Liver (tissue), 9 donors: Measurements from ENCODE around the gene CACNB1. TPM values are rescaled to one million over a fixed set of nuclear protein-coding genes. Genes with fewer than 3 reads are reported as not detected.

Experiments used
- DNase-seq: peaks from one replicate; pipeline ENCODE4 v3.0.0-alpha.2; 2017; ENCODE audit warnings: low spot score
- H3K27ac ChIP-seq, 2 donors: one replicate each; pipeline ENCODE4 v1.7.0; 2013; ENCODE audit warnings: inconsistent platforms in 2 of 2, low read length in 2 of 2, control low read depth in 1 of 2, low read depth in 1 of 2, mild to moderate bottlenecking in 1 of 2
- H3K27me3 ChIP-seq, 4 donors: one replicate each; pipeline versions ENCODE4 v1.6.1 to v1.7.0; 2013; ENCODE audit warnings: low read length in 3 of 4, inconsistent platforms in 1 of 4, mild to moderate bottlenecking in 1 of 4, moderate library complexity in 1 of 4; ENCODE audit not compliant: control insufficient read depth in 4 of 4, insufficient read depth in 4 of 4
- H3K36me3 ChIP-seq, 4 donors: one replicate each; pipeline versions ENCODE4 v1.6.1 to v1.7.0; 2013; ENCODE audit warnings: low read length in 3 of 4, mild to moderate bottlenecking in 3 of 4, low read depth in 1 of 4, moderate library complexity in 1 of 4; ENCODE audit not compliant: control insufficient read depth in 4 of 4, insufficient read depth in 3 of 4
- H3K4me1 ChIP-seq, 4 donors: one replicate each; pipeline versions ENCODE4 v1.6.1 to v1.7.0; 2013; ENCODE audit warnings: low read length in 3 of 4, mild to moderate bottlenecking in 3 of 4, moderate library complexity in 1 of 4; ENCODE audit not compliant: control insufficient read depth in 4 of 4, insufficient read depth in 4 of 4
- H3K4me3 ChIP-seq, 3 donors: one replicate each; pipeline versions ENCODE4 v1.6.1 to v1.7.0; 2013; ENCODE audit warnings: low read length in 3 of 3, control low read depth in 1 of 3, low read depth in 1 of 3, mild to moderate bottlenecking in 1 of 3
- H3K9ac ChIP-seq, 2 donors: one replicate each; pipeline ENCODE4 v1.7.0; 2013; ENCODE audit warnings: low read length in 2 of 2, mild to moderate bottlenecking in 2 of 2, moderate library complexity in 2 of 2, control low read depth in 1 of 2, low read depth in 1 of 2
- H3K9me3 ChIP-seq, 4 donors: one replicate each; pipeline versions ENCODE4 v1.6.1 to v1.7.0; 2013; ENCODE audit warnings: low read length in 3 of 4; ENCODE audit not compliant: control insufficient read depth in 4 of 4
- ATF3 ChIP-seq: IDR thresholded peaks from 2 replicates; pipeline ENCODE4 v1.6.1; 2016; ENCODE audit warnings: antibody characterized with exemption
- EGR1 ChIP-seq, 2 donors: IDR thresholded peaks; 2 replicates each; pipeline ENCODE4 v1.6.1; 2016 to 2018; ENCODE audit warnings: antibody characterized with exemption in 2 of 2, low read depth in 2 of 2
- GABPA ChIP-seq, 2 donors: IDR thresholded peaks in 1 of 2; conservative IDR thresholded peaks in 1 of 2; 2 replicates each; pipeline ENCODE4 v1.6.1; 2016; ENCODE audit warnings: antibody characterized with exemption in 2 of 2, mild to moderate bottlenecking in 1 of 2, moderate library complexity in 1 of 2
- HNF4A ChIP-seq, 2 donors: conservative IDR thresholded peaks; 2 replicates each; pipeline ENCODE4 v1.6.1; 2016; ENCODE audit warnings: antibody characterized with exemption in 2 of 2, mild to moderate bottlenecking in 2 of 2
- HNF4G ChIP-seq: IDR thresholded peaks from 2 replicates; pipeline ENCODE4 v1.6.1; 2016; ENCODE audit warnings: antibody characterized with exemption
- JUND ChIP-seq, 2 donors: IDR thresholded peaks; 2 replicates each; pipeline ENCODE4 v1.6.1; 2016; ENCODE audit warnings: antibody characterized with exemption in 2 of 2
- MAX ChIP-seq: IDR thresholded peaks from 2 replicates; pipeline ENCODE4 v1.6.1; 2016; ENCODE audit warnings: antibody characterized with exemption
- NR2F2 ChIP-seq: IDR thresholded peaks from 2 replicates; pipeline ENCODE4 v1.6.1; 2016; ENCODE audit warnings: antibody characterized with exemption
- RAD21 ChIP-seq, 2 donors: IDR thresholded peaks; 2 replicates each; pipeline ENCODE4 v1.6.1; 2016; ENCODE audit warnings: antibody characterized with exemption in 2 of 2, mild to moderate bottlenecking in 2 of 2
- REST ChIP-seq: IDR thresholded peaks from 2 replicates; pipeline ENCODE4 v1.6.1; 2016; ENCODE audit warnings: antibody characterized with exemption, mild to moderate bottlenecking
- RXRA ChIP-seq, 2 donors: IDR thresholded peaks; 2 replicates each; pipeline ENCODE4 v1.6.1; 2017 to 2018; ENCODE audit warnings: antibody characterized with exemption in 2 of 2, mild to moderate bottlenecking in 1 of 2
- TAF1 ChIP-seq: conservative IDR thresholded peaks from 2 replicates; pipeline ENCODE4 v1.6.1; 2016; ENCODE audit warnings: antibody characterized with exemption, mild to moderate bottlenecking
- YY1 ChIP-seq: IDR thresholded peaks from 2 replicates; pipeline ENCODE4 v1.6.1; 2016; ENCODE audit warnings: antibody characterized with exemption, mild to moderate bottlenecking
- ZBTB33 ChIP-seq: IDR thresholded peaks from 2 replicates; pipeline ENCODE4 v1.6.1; 2016; ENCODE audit warnings: antibody characterized with exemption
- WGBS: extraction: QIAGEN DNeasy Blood & Tissue Kit; methylation state at CpG from one replicate; pipeline ENCODE4 v1.1.7; 2013; 5-methylcytosine and 5-hydroxymethylcytosine counted together
- polyA plus RNA-seq, 2 donors: library from polyadenylated mRNA; stranded (reverse) in 1 of 2; unstranded in 1 of 2; fragments of 200-250 nt in 1 of 2; fragments of >200 nt in 1 of 2; fragmentation: Nextera tagmentation in 1 of 2; extraction: Ambion mirVana in 1 of 2; gene quantifications; one replicate each; pipeline versions ENCODE4 v1.2.1 to v1.2.3, GENCODE V29; 2013 to 2015
- total RNA-seq, 2 donors: library from RNA; depleted of rRNA; stranded (reverse); fragments of >200 nt; gene quantifications; one replicate each; pipeline ENCODE4 v1.2.3, GENCODE V29; 2014
- donor health status: healthy.
- donor health status: healthy.
- donor health status: healthy.
- donor health status: healthy.
- donor health status: healthy.

Gene CACNB1
- total and polyA plus RNA-seq, 4 donors = 0.05 to 1.3 (median 0.26) TPM

- no peaks in the 10 kb centered on the region for H3K36me3 ChIP-seq
- H3K4me3 ChIP-seq = no peak overlapping the region
- no peak for DNase-seq
- no peaks in the 10 kb centered on the region for H3K27me3 ChIP-seq
- TF ChIP-seq JUND (IDR thresholded peaks at IDR 0.05) = no peak
- no peak for TF ChIP-seq RXRA (IDR thresholded peaks at IDR 0.05)
- TF ChIP-seq TAF1 = no peak
- no peak for TF ChIP-seq HNF4G
- TF ChIP-seq REST = no peak
- no peak overlapping the region for H3K27ac ChIP-seq
- no peak overlapping the region for H3K9ac ChIP-seq
- WGBS = 95% methylated on average over 5 of the region's 5 CpGs
- H3K9me3 ChIP-seq = no peaks in the 10 kb centered on the region
- H3K4me1 ChIP-seq = no peaks in the 10 kb centered on the region
Measured at GRCh38 chr17:39183045-39183444, 14.4 kb downstream of the CACNB1 start.

GRCh38 chr17:39181303-39181702 lies 16.2 kb downstream of the CACNB1 start:
- TF ChIP-seq TAF1 = no peak
- no peak for TF ChIP-seq HNF4G
- no peak for TF ChIP-seq RAD21 (IDR thresholded peaks at IDR 0.05)
- no peak for TF ChIP-seq EGR1 (IDR thresholded peaks at IDR 0.05; ENCODE audit: low read depth in 2 of 2)
- no peak for TF ChIP-seq RXRA (IDR thresholded peaks at IDR 0.05)
- no peak for TF ChIP-seq ATF3
- no peak for TF ChIP-seq ZBTB33
- TF ChIP-seq GABPA (IDR thresholded peaks at IDR 0.05 in 1 of 2, conservative IDR thresholded peaks at IDR 0.05 in 1 of 2) = no peak
- TF ChIP-seq YY1 = no peak
- no peak for TF ChIP-seq NR2F2
- TF ChIP-seq MAX = no peak
- TF ChIP-seq JUND (IDR thresholded peaks at IDR 0.05) = no peak
- no peak for TF ChIP-seq HNF4A (conservative IDR thresholded peaks at IDR 0.05)
- no peak for TF ChIP-seq REST
- Histone ChIP-seq H3K9ac (no peak overlapping the region), H3K27me3 (no peaks in the 10 kb centered on the region), H3K4me3 (no peak overlapping the region), H3K36me3 (no peaks in the 10 kb centered on the region), H3K4me1 (no peaks in the 10 kb centered on the region), H3K27ac (no peak overlapping the region), H3K9me3 (no peaks in the 10 kb centered on the region)
- 83% methylated on average over 5 of the region's 5 CpGs for WGBS
- DNase-seq = no peak
